Measurements from ENCODE around the gene HCFC1.

The HCFC1 gene

GRCh38 chrX:153910446-153910845 is 61.2 kb downstream of the HCFC1 start:
- no peaks in the 10 kb centered on the region for H3F3A ChIP-seq (ENCODE audit: insufficient read depth, low read length)
- no peaks in the 10 kb centered on the region for H4K20me1 ChIP-seq (ENCODE audit: insufficient read depth, low read length)
- no peak for DNase-seq

GRCh38 chrX:153909980-153910360 is 61.6 kb downstream of the HCFC1 start:
- TF ChIP-seq CTCF (IDR thresholded peaks at IDR 0.05; ENCODE audit: low read length) (no peak), EZH2 (optimal IDR thresholded peaks at IDR 0.05; ENCODE audit: low read depth, low read length) (no peak), EZH2phosphoT487 (IDR thresholded peaks at IDR 0.05; ENCODE audit: low read length) (no peak)
- Histone ChIP-seq H3F3A (ENCODE audit: insufficient read depth, low read length) (no peaks in the 10 kb centered on the region), H3K9me2 (replicated peaks; ENCODE audit: insufficient read depth, low read length) (no peaks in the 10 kb centered on the region), H3K36me3 (replicated peaks; ENCODE audit: insufficient read depth, low read length) (no peaks in the 10 kb centered on the region), H3K27ac (ENCODE audit: low read length) (no peak overlapping the region), H3K4me3 (ENCODE audit: low read length) (no peak overlapping the region), H3K9me3 (replicated peaks; ENCODE audit: insufficient read depth, low read length) (no peaks in the 10 kb centered on the region), H3K79me2 (ENCODE audit: low read length) (no peaks in the 10 kb centered on the region), H4K20me1 (ENCODE audit: insufficient read depth, low read length) (no peaks in the 10 kb centered on the region), H3K4me2 (ENCODE audit: low read depth, low read length) (no peak overlapping the region), H2AFZ (ENCODE audit: low read length) (no peak overlapping the region), H3K27me3 (replicated peaks; ENCODE audit: insufficient read depth, low read length) (no peaks in the 10 kb centered on the region), H3K4me1 (ENCODE audit: low read length) (no peaks in the 10 kb centered on the region), H3K9ac (ENCODE audit: low read length) (no peak overlapping the region)
- DNase-seq: no peak

More at GRCh38 chrX:153910446-153910845, 61.2 kb downstream of the HCFC1 start:
- Histone ChIP-seq H2AFZ (ENCODE audit: low read length) (no peak overlapping the region), H3K9me3 (replicated peaks; ENCODE audit: insufficient read depth, low read length) (no peaks in the 10 kb centered on the region), H3K27me3 (replicated peaks; ENCODE audit: insufficient read depth, low read length) (no peaks in the 10 kb centered on the region), H3K79me2 (ENCODE audit: low read length) (no peaks in the 10 kb centered on the region), H3K4me1 (ENCODE audit: low read length) (no peaks in the 10 kb centered on the region), H3K4me3 (ENCODE audit: low read length) (no peak overlapping the region), H3K36me3 (replicated peaks; ENCODE audit: insufficient read depth, low read length) (no peaks in the 10 kb centered on the region), H3K9ac (ENCODE audit: low read length) (no peak overlapping the region), H3K27ac (ENCODE audit: low read length) (no peak overlapping the region), H3K4me2 (ENCODE audit: low read depth, low read length) (no peak overlapping the region), H3K9me2 (replicated peaks; ENCODE audit: insufficient read depth, low read length) (no peaks in the 10 kb centered on the region)
- TF ChIP-seq EZH2 (optimal IDR thresholded peaks at IDR 0.05; ENCODE audit: low read depth, low read length) (no peak), EZH2phosphoT487 (IDR thresholded peaks at IDR 0.05; ENCODE audit: low read length) (no peak), CTCF (IDR thresholded peaks at IDR 0.05; ENCODE audit: low read length) (no peak)

- H3K9me2 ChIP-seq (replicated peaks; ENCODE audit: insufficient read depth, low read length): no peaks in the 10 kb centered on the region
- no peaks in the 10 kb centered on the region for H3K79me2 ChIP-seq (ENCODE audit: low read length)
- H2AFZ ChIP-seq (ENCODE audit: low read length): no peak overlapping the region
- H3K4me1 ChIP-seq (ENCODE audit: low read length): no peaks in the 10 kb centered on the region
- no peak for TF ChIP-seq EZH2 (optimal IDR thresholded peaks at IDR 0.05; ENCODE audit: low read depth, low read length)
- TF ChIP-seq EZH2phosphoT487 (IDR thresholded peaks at IDR 0.05; ENCODE audit: low read length): no peak
- no peak for TF ChIP-seq CTCF (IDR thresholded peaks at IDR 0.05; ENCODE audit: low read length)
- H3K27me3 ChIP-seq (replicated peaks; ENCODE audit: insufficient read depth, low read length): no peaks in the 10 kb centered on the region
- no peaks in the 10 kb centered on the region for H4K20me1 ChIP-seq (ENCODE audit: insufficient read depth, low read length)
- no peaks in the 10 kb centered on the region for H3K36me3 ChIP-seq (replicated peaks; ENCODE audit: insufficient read depth, low read length)
- no peak overlapping the region for H3K4me3 ChIP-seq (ENCODE audit: low read length)
- no peak overlapping the region for H3K27ac ChIP-seq (ENCODE audit: low read length)
- DNase-seq: no peak
- no peak overlapping the region for H3K9ac ChIP-seq (ENCODE audit: low read length)
- H3K4me2 ChIP-seq (ENCODE audit: low read depth, low read length): no peak overlapping the region
- H3F3A ChIP-seq (ENCODE audit: insufficient read depth, low read length): no peaks in the 10 kb centered on the region
- H3K9me3 ChIP-seq (replicated peaks; ENCODE audit: insufficient read depth, low read length): no peaks in the 10 kb centered on the region
Observed at GRCh38 chrX:153909024-153909979, 62.3 kb downstream of the HCFC1 start.
